ENCODE measurements around the gene UBE3B.
A peak's percentile ranks its signal among the peaks of the same experiment; 100 is the strongest.

Gene UBE3B

GRCh38 chr12:109494348-109494881 is 17.0 kb downstream of the UBE3B start:
- DNase-seq (ENCODE audit: low read depth in 2 of 3, low spot score in 1 of 3), result no peak

GRCh38 chr12:109495012-109495411 is 17.6 kb downstream of the UBE3B start:
- DNase-seq (ENCODE audit: low read depth in 2 of 3, low spot score in 1 of 3), result no peak

- DNase-seq (ENCODE audit: low read depth in 2 of 3, low spot score in 1 of 3), result no peak
Measured at GRCh38 chr12:109496306-109496705, 18.9 kb downstream of the UBE3B start.

GRCh38 chr12:109497675-109498074 is 20.2 kb downstream of the UBE3B start:
- DNase-seq (ENCODE audit: low read depth in 2 of 3, low spot score in 1 of 3), result no peak

GRCh38 chr12:109500406-109501185 is 23.2 kb downstream of the UBE3B start:
- DNase-seq (ENCODE audit: low read depth in 2 of 3, low spot score in 1 of 3), result no peak

GRCh38 chr12:109501299-109501698 is 23.9 kb downstream of the UBE3B start:
- DNase-seq (ENCODE audit: low read depth in 2 of 3, low spot score in 1 of 3), result no peak

- no peak for DNase-seq (ENCODE audit: low read depth in 2 of 3, low spot score in 1 of 3)
Measured at GRCh38 chr12:109502332-109502731, 24.9 kb downstream of the UBE3B start.

GRCh38 chr12:109503611-109504010 is 26.2 kb downstream of the UBE3B start:
- no peak for DNase-seq (ENCODE audit: low read depth in 2 of 3, low spot score in 1 of 3)

- DNase-seq (ENCODE audit: low read depth in 2 of 3, low spot score in 1 of 3), result no peak
Measured at GRCh38 chr12:109504068-109504467, 26.6 kb downstream of the UBE3B start.

- no peak for DNase-seq (ENCODE audit: low read depth in 2 of 3, low spot score in 1 of 3)
Measured at GRCh38 chr12:109510196-109510595, 32.8 kb downstream of the UBE3B start.

- no peak for DNase-seq (ENCODE audit: low read depth in 2 of 3, low spot score in 1 of 3)
Measured at GRCh38 chr12:109512608-109513007, 35.2 kb downstream of the UBE3B start.

GRCh38 chr12:109513051-109513450 is 35.6 kb downstream of the UBE3B start:
- no peak for DNase-seq (ENCODE audit: low read depth in 2 of 3, low spot score in 1 of 3)

- DNase-seq (ENCODE audit: low read depth in 2 of 3, low spot score in 1 of 3), result no peak
Measured at GRCh38 chr12:109513977-109514376, 36.5 kb downstream of the UBE3B start.

- no peak for DNase-seq (ENCODE audit: low read depth in 2 of 3, low spot score in 1 of 3)
Measured at GRCh38 chr12:109517619-109518018, 40.2 kb downstream of the UBE3B start.

- DNase-seq (ENCODE audit: low read depth in 2 of 3, low spot score in 1 of 3), result peak; percentile 26 to 57 (median 28)
Measured at GRCh38 chr12:109518820-109519665, 41.6 kb downstream of the UBE3B start.

- DNase-seq (ENCODE audit: low read depth in 2 of 3, low spot score in 1 of 3), result no peak
Measured at GRCh38 chr12:109519787-109520186, 42.4 kb downstream of the UBE3B start.

GRCh38 chr12:109521831-109522230 is 44.4 kb downstream of the UBE3B start:
- no peak for DNase-seq (ENCODE audit: low read depth in 2 of 3, low spot score in 1 of 3)

GRCh38 chr12:109523071-109523470 is 45.6 kb downstream of the UBE3B start:
- DNase-seq (ENCODE audit: low read depth in 2 of 3, low spot score in 1 of 3), result no peak

GRCh38 chr12:109523504-109523903 is 46.1 kb downstream of the UBE3B start:
- no peak for DNase-seq (ENCODE audit: low read depth in 2 of 3, low spot score in 1 of 3)

GRCh38 chr12:109524466-109525278 is 47.2 kb downstream of the UBE3B start:
- no peak for DNase-seq (ENCODE audit: low read depth in 2 of 3, low spot score in 1 of 3)

- no peak for DNase-seq (ENCODE audit: low read depth in 2 of 3, low spot score in 1 of 3)
Measured at GRCh38 chr12:109525279-109525585, 47.8 kb downstream of the UBE3B start.
